Measurements from ENCODE around the gene FOXP1. TPM values are rescaled to one million over a fixed set of nuclear protein-coding genes. Genes with fewer than 3 reads are reported as not detected.

Gene FOXP1
- polyA plus RNA-seq, 1 donor from 2014 or later: 5.6 TPM

DNA sequence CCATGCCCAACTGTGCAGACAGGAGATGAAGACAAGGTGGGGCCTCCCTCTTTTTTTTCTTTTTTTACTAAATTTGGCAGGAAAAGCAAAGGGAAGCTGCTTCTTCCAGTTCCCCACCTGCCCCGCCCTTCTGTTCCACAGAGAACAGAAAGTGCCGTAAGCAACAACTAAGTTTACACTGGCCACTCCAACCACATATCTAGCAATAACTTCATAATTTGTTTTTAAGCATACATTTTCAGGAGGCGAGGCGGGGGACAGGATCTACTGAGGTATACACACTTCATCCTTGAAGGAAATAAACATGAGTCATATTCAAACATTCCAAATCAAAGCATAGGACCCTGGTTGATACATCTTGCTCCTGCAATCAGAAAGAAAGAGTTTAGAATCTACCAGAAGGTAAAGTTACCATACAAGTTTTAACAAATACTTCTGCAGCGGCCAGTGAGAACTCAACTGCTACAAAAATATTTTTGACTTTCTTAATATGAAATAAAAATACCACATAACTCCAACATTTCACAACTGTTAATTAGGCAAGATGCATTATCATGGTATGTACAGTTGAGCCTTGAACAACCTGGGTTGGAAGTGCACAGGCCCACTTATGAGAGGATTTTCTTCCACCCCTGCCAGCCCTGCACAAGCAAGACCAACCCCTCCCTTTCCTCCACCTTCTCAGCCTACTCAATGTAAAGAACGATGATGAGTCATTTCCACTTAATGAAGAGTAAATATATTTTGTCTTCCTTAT, 50.7 kb downstream of the FOXP1 start:
- no peaks in the 10 kb centered on the region for H3K9me2 ChIP-seq (ENCODE audit: insufficient read depth, low read length)
- H3K9ac ChIP-seq (ENCODE audit: low read length): no peak overlapping the region
- no peaks in the 10 kb centered on the region for H3K9me3 ChIP-seq (ENCODE audit: low read length)
- H3F3A ChIP-seq (ENCODE audit: insufficient read depth, low read length, poor library complexity, severe bottlenecking): no peaks in the 10 kb centered on the region
- H3K79me2 ChIP-seq (replicated peaks; ENCODE audit: insufficient read depth, low read length): no peaks in the 10 kb centered on the region
- no peak overlapping the region for H3K27ac ChIP-seq (ENCODE audit: low read length)
- no peaks in the 10 kb centered on the region for H3K27me3 ChIP-seq (ENCODE audit: insufficient read depth, low read depth, low read length)
- no peak overlapping the region for H2AFZ ChIP-seq (ENCODE audit: low read depth, low read length)
- H4K20me1 ChIP-seq (ENCODE audit: insufficient read depth): no peaks in the 10 kb centered on the region
- TF ChIP-seq SMC3 (conservative IDR thresholded peaks at IDR 0.05; ENCODE audit: poor library complexity) (no peak), MXI1 (conservative IDR thresholded peaks at IDR 0.05; ENCODE audit: poor library complexity, severe bottlenecking) (no peak), EP300 (conservative IDR thresholded peaks at IDR 0.05; ENCODE audit: poor library complexity, severe bottlenecking) (no peak), TAF1 (IDR thresholded peaks at IDR 0.05; ENCODE audit: low read depth) (no peak), POLR2AphosphoS5 (IDR thresholded peaks at IDR 0.05) (no peak), EZH2 (IDR thresholded peaks at IDR 0.05; ENCODE audit: borderline replicate concordance, insufficient read depth, low read length, poor library complexity, severe bottlenecking) (no peak), RAD21 (conservative IDR thresholded peaks at IDR 0.05) (no peak)
- TF ChIP-seq, protein P1, sequence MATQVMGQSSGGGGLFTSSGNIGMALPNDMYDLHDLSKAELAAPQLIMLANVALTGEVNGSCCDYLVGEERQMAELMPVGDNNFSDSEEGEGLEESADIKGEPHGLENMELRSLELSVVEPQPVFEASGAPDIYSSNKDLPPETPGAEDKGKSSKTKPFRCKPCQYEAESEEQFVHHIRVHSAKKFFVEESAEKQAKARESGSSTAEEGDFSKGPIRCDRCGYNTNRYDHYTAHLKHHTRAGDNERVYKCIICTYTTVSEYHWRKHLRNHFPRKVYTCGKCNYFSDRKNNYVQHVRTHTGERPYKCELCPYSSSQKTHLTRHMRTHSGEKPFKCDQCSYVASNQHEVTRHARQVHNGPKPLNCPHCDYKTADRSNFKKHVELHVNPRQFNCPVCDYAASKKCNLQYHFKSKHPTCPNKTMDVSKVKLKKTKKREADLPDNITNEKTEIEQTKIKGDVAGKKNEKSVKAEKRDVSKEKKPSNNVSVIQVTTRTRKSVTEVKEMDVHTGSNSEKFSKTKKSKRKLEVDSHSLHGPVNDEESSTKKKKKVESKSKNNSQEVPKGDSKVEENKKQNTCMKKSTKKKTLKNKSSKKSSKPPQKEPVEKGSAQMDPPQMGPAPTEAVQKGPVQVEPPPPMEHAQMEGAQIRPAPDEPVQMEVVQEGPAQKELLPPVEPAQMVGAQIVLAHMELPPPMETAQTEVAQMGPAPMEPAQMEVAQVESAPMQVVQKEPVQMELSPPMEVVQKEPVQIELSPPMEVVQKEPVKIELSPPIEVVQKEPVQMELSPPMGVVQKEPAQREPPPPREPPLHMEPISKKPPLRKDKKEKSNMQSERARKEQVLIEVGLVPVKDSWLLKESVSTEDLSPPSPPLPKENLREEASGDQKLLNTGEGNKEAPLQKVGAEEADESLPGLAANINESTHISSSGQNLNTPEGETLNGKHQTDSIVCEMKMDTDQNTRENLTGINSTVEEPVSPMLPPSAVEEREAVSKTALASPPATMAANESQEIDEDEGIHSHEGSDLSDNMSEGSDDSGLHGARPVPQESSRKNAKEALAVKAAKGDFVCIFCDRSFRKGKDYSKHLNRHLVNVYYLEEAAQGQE (IDR thresholded peaks at IDR 0.05; ENCODE audit: borderline replicate concordance): no peak
- TF ChIP-seq, protein P2, sequence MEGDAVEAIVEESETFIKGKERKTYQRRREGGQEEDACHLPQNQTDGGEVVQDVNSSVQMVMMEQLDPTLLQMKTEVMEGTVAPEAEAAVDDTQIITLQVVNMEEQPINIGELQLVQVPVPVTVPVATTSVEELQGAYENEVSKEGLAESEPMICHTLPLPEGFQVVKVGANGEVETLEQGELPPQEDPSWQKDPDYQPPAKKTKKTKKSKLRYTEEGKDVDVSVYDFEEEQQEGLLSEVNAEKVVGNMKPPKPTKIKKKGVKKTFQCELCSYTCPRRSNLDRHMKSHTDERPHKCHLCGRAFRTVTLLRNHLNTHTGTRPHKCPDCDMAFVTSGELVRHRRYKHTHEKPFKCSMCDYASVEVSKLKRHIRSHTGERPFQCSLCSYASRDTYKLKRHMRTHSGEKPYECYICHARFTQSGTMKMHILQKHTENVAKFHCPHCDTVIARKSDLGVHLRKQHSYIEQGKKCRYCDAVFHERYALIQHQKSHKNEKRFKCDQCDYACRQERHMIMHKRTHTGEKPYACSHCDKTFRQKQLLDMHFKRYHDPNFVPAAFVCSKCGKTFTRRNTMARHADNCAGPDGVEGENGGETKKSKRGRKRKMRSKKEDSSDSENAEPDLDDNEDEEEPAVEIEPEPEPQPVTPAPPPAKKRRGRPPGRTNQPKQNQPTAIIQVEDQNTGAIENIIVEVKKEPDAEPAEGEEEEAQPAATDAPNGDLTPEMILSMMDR (IDR thresholded peaks at IDR 0.05; ENCODE audit: poor library complexity, severe bottlenecking): no peak
- H3K36me3 ChIP-seq (ENCODE audit: insufficient read depth, low read length): no peaks in the 10 kb centered on the region
- no peak overlapping the region for H3K4me3 ChIP-seq (ENCODE audit: low read length)
- H3K4me2 ChIP-seq (ENCODE audit: low read length): no peak overlapping the region

DNA sequence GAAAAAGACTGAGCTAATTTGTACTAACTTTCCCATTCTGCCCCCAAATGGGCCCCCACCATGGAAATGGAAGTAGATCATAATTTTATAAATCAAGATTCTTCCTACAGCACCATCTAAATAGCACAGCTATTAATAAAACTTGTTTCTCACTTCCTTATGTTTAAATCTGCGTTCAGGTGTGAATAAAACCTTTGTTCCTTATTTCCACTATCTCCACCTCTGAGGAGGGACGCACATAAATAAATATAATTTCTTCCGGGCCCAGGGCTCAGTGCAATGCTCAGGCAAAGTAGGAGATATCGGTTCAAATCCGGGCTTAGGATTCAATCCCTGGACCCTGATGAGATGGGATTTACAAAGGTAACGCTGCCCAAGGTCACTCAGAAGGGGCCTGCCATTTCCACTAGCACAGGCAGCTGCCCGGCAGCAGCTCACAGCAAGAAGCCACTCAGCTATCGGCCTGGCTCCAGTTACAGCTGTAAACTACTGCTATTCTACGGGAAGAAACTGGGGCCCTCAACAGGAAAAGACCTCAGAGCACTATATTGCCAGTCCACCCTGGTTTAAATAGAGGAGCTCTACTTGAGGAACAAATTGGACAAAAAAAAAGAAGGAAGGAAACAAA, 52.5 kb downstream of the FOXP1 start:
- no peak for TF ChIP-seq EZH2 (IDR thresholded peaks at IDR 0.05; ENCODE audit: borderline replicate concordance, insufficient read depth, low read length, poor library complexity, severe bottlenecking)
- no peak for TF ChIP-seq RAD21 (conservative IDR thresholded peaks at IDR 0.05)
- no peak for TF ChIP-seq TAF1 (IDR thresholded peaks at IDR 0.05; ENCODE audit: low read depth)
- no peak for TF ChIP-seq MXI1 (conservative IDR thresholded peaks at IDR 0.05; ENCODE audit: poor library complexity, severe bottlenecking)
- TF ChIP-seq POLR2AphosphoS5 (IDR thresholded peaks at IDR 0.05): no peak
- TF ChIP-seq, protein P1 (IDR thresholded peaks at IDR 0.05; ENCODE audit: borderline replicate concordance): no peak
- TF ChIP-seq, protein P2 (IDR thresholded peaks at IDR 0.05; ENCODE audit: poor library complexity, severe bottlenecking): no peak
- no peak for TF ChIP-seq EP300 (conservative IDR thresholded peaks at IDR 0.05; ENCODE audit: poor library complexity, severe bottlenecking)
- TF ChIP-seq SMC3 (conservative IDR thresholded peaks at IDR 0.05; ENCODE audit: poor library complexity): no peak

More for the DNA sequence above, 52.5 kb downstream of the FOXP1 start:
- Histone ChIP-seq H3F3A (ENCODE audit: insufficient read depth, low read length, poor library complexity, severe bottlenecking) (no peaks in the 10 kb centered on the region), H3K36me3 (ENCODE audit: insufficient read depth, low read length) (no peaks in the 10 kb centered on the region), H4K20me1 (ENCODE audit: insufficient read depth) (no peaks in the 10 kb centered on the region), H2AFZ (ENCODE audit: low read depth, low read length) (no peak overlapping the region), H3K79me2 (replicated peaks; ENCODE audit: insufficient read depth, low read length) (no peaks in the 10 kb centered on the region), H3K9me2 (ENCODE audit: insufficient read depth, low read length) (no peaks in the 10 kb centered on the region), H3K27ac (ENCODE audit: low read length) (no peak overlapping the region), H3K9ac (ENCODE audit: low read length) (no peak overlapping the region), H3K9me3 (ENCODE audit: low read length) (no peaks in the 10 kb centered on the region), H3K4me2 (ENCODE audit: low read length) (no peak overlapping the region), H3K27me3 (ENCODE audit: insufficient read depth, low read depth, low read length) (no peaks in the 10 kb centered on the region), H3K4me3 (ENCODE audit: low read length) (no peak overlapping the region)
